Myocyte (in vitro differentiated cells): ENCODE measurements around the gene NRXN3. TPM values are rescaled to one million over a fixed set of nuclear protein-coding genes. Genes with fewer than 3 reads are reported as not detected.
A peak's percentile ranks its signal among the peaks of the same experiment; 100 is the strongest.

Experiments
- DNase-seq: peaks from one replicate; pipeline ENCODE4 v3.0.0-alpha.2; 2012; ENCODE audit warnings: low read depth
- total RNA-seq: library from RNA; depleted of rRNA; stranded (reverse); fragments of >200 nt; gene quantifications from 2 replicates; pipeline ENCODE4 v1.2.3, GENCODE V29; 2014

Gene NRXN3
- total RNA-seq, 1 donor from 2014 or later, result 0.05 TPM

GRCh38 chr14:78788467-78789360 is 618.5 kb downstream of the NRXN3 start:
- DNase-seq, result no peak

GRCh38 chr14:78790271-78790670 is 620.1 kb downstream of the NRXN3 start:
- DNase-seq, result no peak

GRCh38 chr14:78798757-78799156 is 628.6 kb downstream of the NRXN3 start:
- DNase-seq, result no peak

- DNase-seq, result no peak
Measured at GRCh38 chr14:78805570-78805969, 635.4 kb downstream of the NRXN3 start.

GRCh38 chr14:78823035-78823434 is 652.9 kb downstream of the NRXN3 start:
- no peak for DNase-seq

GRCh38 chr14:78823516-78823915 is 653.3 kb downstream of the NRXN3 start:
- no peak for DNase-seq

GRCh38 chr14:78829274-78829673 is 659.1 kb downstream of the NRXN3 start:
- no peak for DNase-seq

- peak; percentile 68 for DNase-seq
Measured at GRCh38 chr14:78834766-78835451, 664.7 kb downstream of the NRXN3 start.

GRCh38 chr14:78835909-78836308 is 665.7 kb downstream of the NRXN3 start:
- no peak for DNase-seq

- peak; percentile 67 for DNase-seq
Measured at GRCh38 chr14:78836777-78837176, 666.6 kb downstream of the NRXN3 start.

- DNase-seq, result no peak
Measured at GRCh38 chr14:78838959-78839358, 668.8 kb downstream of the NRXN3 start.

- DNase-seq, result no peak
Measured at GRCh38 chr14:78840898-78841297, 670.7 kb downstream of the NRXN3 start.

- DNase-seq, result no peak
Measured at GRCh38 chr14:78847801-78848200, 677.6 kb downstream of the NRXN3 start.

- peak; percentile 39 for DNase-seq
Measured at GRCh38 chr14:78848234-78848820, 678.2 kb downstream of the NRXN3 start.

- no peak for DNase-seq
Measured at GRCh38 chr14:78849952-78850351, 679.8 kb downstream of the NRXN3 start.

- no peak for DNase-seq
Measured at GRCh38 chr14:78851189-78851588, 681.0 kb downstream of the NRXN3 start.

- no peak for DNase-seq
Measured at GRCh38 chr14:78852040-78852439, 681.9 kb downstream of the NRXN3 start.

- no peak for DNase-seq
Measured at GRCh38 chr14:78857974-78858373, 687.8 kb downstream of the NRXN3 start.

- peak; percentile 32 for DNase-seq
Measured at GRCh38 chr14:78863143-78863542, 693.0 kb downstream of the NRXN3 start.

- DNase-seq, result no peak
Measured at GRCh38 chr14:78872837-78873236, 702.7 kb downstream of the NRXN3 start.

- no peak for DNase-seq
Measured at GRCh38 chr14:78873581-78873980, 703.4 kb downstream of the NRXN3 start.

GRCh38 chr14:78875049-78875448 is 704.9 kb downstream of the NRXN3 start:
- DNase-seq, result no peak
